Activated naive CD8-positive, alpha-beta T cell (primary cell): Measurements from ENCODE around the gene LRRC19.

Experiments used
- H3K27ac Mint-ChIP-seq: one replicate; pipeline ENCODE4 v1.8.0; 2021; ENCODE audit warnings: mixed read lengths
- H3K27me3 Mint-ChIP-seq: one replicate; pipeline ENCODE4 v1.8.0; 2021; ENCODE audit warnings: mixed read lengths
- H3K36me3 Mint-ChIP-seq: one replicate; pipeline ENCODE4 v1.8.0; 2021; ENCODE audit warnings: mixed read lengths
- H3K4me1 Mint-ChIP-seq: one replicate; pipeline ENCODE4 v1.8.0; 2021; ENCODE audit warnings: low read depth, mixed read lengths
- H3K4me3 Mint-ChIP-seq: one replicate; pipeline ENCODE4 v1.8.0; 2021; ENCODE audit warnings: mild to moderate bottlenecking, mixed read lengths
- H3K9me3 Mint-ChIP-seq: one replicate; pipeline ENCODE4 v1.8.0; 2021; ENCODE audit warnings: low read depth, mixed read lengths

The LRRC19 gene, protein sequence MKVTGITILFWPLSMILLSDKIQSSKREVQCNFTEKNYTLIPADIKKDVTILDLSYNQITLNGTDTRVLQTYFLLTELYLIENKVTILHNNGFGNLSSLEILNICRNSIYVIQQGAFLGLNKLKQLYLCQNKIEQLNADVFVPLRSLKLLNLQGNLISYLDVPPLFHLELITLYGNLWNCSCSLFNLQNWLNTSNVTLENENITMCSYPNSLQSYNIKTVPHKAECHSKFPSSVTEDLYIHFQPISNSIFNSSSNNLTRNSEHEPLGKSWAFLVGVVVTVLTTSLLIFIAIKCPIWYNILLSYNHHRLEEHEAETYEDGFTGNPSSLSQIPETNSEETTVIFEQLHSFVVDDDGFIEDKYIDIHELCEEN

DNA sequence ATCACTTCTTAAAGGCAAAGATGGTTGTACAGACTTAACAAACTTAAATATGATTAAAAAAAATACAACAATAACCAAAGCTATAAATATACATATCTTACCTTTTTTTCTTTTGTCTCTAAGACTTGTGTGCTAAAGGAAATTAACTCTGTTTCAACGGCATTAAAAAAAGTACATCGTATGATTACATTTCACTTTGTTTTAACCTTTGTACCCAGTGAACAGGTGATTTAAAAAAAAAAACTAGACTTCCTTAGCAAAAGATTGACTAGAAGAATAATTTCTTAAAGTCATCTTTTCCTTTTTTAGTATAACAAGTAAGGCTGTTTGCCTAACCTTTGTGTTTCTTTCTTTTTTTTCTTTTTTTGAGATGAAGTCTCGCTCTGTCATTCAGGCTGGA lies at the start of gene LRRC19:
Gene LRRC19 (minus strand): TSS at position 182 of the 400 bp plus-strand sequence. CDS start 5,978 bp downstream, outside the sequence.
- Mint-ChIP-seq H3K36me3 (peaks cover 5% of the 10 kb centered on the region), H3K27me3 (no peaks in the 10 kb centered on the region), H3K27ac (no peak within 1 kb of the TSS), H3K4me3 (no peak within 1 kb of the TSS), H3K4me1 (no peaks in the 10 kb centered on the region), H3K9me3 (no peaks in the 10 kb centered on the region)

DNA sequence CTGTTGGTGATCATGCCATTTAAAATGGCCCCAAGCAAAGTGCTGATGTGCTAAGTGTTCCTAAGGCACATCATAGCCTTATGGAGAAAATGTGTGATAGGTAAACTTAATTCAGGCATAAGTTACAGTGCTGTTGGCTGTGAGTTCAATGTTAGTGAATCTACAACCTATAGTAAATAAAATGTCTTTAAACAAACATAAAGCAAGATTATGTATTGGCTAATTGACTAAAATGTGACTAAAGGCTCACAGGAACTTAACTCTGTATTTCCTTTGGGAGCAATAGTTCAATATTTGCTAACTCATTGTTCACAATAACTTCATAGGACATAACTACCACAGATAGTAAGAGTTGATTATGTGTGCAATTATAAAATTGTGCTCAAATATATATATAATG lies 49.4 kb upstream of the LRRC19 start:
- Mint-ChIP-seq H3K9me3 (no peaks in the 10 kb centered on the region), H3K36me3 (peaks cover 14% of the 10 kb centered on the region), H3K4me1 (no peaks in the 10 kb centered on the region)

DNA sequence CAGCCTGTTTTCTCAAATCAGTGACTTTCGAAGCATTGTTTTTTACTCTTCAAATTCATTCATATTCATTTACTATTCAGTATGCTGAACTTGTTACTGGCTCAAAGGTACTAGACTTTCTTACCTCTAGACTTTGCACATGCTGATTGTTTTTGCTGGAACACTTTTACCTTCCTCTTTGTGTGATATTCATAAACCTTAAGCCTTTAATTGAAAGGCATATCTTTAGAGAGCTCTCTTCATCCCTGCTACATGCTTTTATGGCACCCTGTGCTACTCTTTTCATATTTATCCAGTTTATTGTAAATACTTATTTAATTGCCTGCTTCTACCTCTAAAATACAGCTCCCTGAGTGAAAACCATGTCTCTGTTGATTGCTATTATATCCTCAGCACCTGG lies 48.7 kb upstream of the LRRC19 start:
- Mint-ChIP-seq H3K36me3 (peaks cover 11% of the 10 kb centered on the region), H3K27ac (no peak overlapping the region), H3K9me3 (no peaks in the 10 kb centered on the region), H3K4me1 (no peaks in the 10 kb centered on the region), H3K4me3 (no peak overlapping the region), H3K27me3 (no peaks in the 10 kb centered on the region)

More for the DNA sequence above, 49.4 kb upstream of the LRRC19 start:
- H3K27ac Mint-ChIP-seq = no peak overlapping the region
- no peak overlapping the region for H3K4me3 Mint-ChIP-seq
- no peaks in the 10 kb centered on the region for H3K27me3 Mint-ChIP-seq

DNA sequence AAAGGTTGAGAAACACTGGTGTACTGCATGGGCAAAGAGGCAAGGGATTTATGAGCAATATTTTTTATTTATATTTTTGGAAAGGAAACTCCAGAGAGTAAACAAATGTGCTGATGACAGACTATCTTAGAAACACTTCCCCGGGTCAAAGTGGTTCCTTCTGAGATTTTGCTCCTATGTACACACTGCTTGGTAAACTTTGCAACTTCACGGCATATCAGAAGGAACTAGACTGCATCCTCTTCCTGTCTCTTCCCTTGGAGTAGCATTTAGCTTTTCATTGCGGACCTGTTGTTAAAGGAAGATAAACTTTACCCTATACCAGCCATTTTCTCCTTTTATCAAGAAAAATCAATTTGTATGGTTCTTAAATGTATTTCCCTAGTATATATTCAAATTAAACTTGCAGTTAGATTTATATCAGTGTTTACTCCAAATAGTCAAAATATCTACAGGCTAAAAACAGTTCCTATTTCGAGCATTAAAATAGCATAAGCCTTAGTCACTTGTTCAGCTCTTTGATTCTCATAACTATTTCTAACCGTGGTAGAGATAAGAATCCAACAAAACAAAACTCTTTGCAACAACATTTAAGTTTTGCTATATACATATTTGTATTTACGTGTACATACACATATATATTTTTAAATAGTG lies 48.0 kb upstream of the LRRC19 start:
- no peaks in the 10 kb centered on the region for H3K9me3 Mint-ChIP-seq
- H3K36me3 Mint-ChIP-seq = peaks cover 9% of the 10 kb centered on the region
- no peak overlapping the region for H3K4me3 Mint-ChIP-seq

DNA sequence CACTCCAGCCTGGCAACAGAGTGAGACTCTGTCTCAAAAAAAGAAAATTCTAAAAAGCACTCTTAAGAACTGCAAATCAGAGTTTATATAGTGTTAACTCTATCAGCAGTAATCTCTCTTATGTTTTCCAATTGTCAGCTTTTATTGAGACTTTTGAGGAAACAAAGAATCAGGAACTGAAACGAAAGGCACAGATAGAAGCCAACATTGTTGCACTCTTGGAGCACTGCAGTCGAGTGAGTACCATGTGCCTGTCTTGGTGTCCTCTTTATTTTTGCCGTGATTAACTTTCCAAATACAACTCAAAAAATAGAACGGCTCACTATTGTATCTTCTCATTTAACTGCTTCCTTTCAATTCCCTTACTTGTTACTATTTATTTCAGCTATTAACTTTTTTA lies 41.7 kb upstream of the LRRC19 start:
- H3K27ac Mint-ChIP-seq = no peak overlapping the region
- no peaks in the 10 kb centered on the region for H3K4me1 Mint-ChIP-seq
- peaks cover 13% of the 10 kb centered on the region for H3K36me3 Mint-ChIP-seq
- no peaks in the 10 kb centered on the region for H3K27me3 Mint-ChIP-seq
- no peak overlapping the region for H3K4me3 Mint-ChIP-seq
- no peaks in the 10 kb centered on the region for H3K9me3 Mint-ChIP-seq

More for the DNA sequence above, 48.0 kb upstream of the LRRC19 start:
- Mint-ChIP-seq H3K27ac (no peak overlapping the region), H3K27me3 (no peaks in the 10 kb centered on the region), H3K4me1 (no peaks in the 10 kb centered on the region)

DNA sequence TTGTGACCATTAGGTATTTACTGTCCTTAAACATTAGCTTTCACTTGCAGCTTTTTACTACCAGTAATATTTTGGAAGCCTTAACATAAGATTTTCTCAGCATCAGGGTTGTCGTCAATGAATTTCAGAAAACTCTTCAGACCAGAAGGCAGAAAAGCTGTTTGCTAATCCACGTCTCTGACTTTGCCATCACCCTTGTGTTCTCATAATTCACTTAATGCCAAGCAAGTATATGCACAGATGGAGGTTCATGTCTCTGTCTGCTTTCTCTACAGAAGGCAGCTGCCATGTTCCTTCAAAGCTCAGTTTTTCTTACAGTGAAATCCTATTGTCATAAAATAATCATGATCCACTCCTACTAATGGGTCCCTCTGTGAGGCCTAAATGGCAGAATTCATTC lies 37.7 kb upstream of the LRRC19 start:
- Mint-ChIP-seq H3K9me3 (no peaks in the 10 kb centered on the region), H3K36me3 (peaks cover 10% of the 10 kb centered on the region), H3K27me3 (no peaks in the 10 kb centered on the region), H3K4me3 (no peak overlapping the region), H3K27ac (no peak overlapping the region), H3K4me1 (no peaks in the 10 kb centered on the region)

DNA sequence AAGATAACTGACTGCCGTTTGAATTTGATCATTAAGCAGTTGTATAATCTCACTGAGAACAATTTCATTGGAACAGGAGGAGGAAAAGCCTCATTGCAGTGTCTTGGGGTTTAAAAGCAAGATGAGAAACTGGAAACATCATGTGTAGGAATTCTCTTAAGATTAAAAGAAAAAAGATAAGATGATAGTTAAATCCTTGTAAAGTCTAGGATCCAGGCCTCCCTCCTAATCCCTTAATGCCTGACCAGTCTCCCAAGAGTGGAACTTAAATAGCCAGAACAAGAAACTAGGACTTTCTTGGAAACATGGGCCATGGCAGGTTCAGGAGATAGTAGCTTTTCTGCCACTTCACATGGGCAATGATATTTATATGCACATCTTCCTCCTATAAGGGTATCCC lies 37.0 kb upstream of the LRRC19 start:
- Mint-ChIP-seq H3K27ac (no peak overlapping the region), H3K9me3 (no peaks in the 10 kb centered on the region), H3K27me3 (no peaks in the 10 kb centered on the region), H3K4me3 (no peak overlapping the region), H3K4me1 (no peaks in the 10 kb centered on the region), H3K36me3 (peaks cover 16% of the 10 kb centered on the region)

DNA sequence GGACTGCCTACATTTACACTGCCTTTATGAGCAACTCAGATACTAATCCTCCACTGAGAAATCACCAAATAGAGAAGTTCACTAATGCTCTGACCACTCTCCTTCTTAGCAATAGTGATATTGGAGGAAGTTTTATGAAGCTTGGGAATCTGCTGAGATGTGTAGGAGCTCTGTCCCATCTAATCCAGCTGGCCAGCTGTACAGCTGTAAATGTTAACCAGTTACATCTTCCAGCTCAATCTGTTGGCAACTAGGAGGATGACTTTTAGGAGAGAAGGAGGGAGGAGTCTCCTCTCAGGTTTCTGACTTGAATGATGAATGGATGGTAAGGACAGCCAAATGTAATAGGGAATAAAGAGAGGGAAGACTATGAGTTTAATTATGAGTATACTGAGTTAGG lies 36.3 kb upstream of the LRRC19 start:
- Mint-ChIP-seq H3K27me3 (no peaks in the 10 kb centered on the region), H3K4me1 (no peaks in the 10 kb centered on the region), H3K27ac (no peak overlapping the region), H3K4me3 (no peak overlapping the region), H3K9me3 (no peaks in the 10 kb centered on the region), H3K36me3 (peaks cover 19% of the 10 kb centered on the region)

DNA sequence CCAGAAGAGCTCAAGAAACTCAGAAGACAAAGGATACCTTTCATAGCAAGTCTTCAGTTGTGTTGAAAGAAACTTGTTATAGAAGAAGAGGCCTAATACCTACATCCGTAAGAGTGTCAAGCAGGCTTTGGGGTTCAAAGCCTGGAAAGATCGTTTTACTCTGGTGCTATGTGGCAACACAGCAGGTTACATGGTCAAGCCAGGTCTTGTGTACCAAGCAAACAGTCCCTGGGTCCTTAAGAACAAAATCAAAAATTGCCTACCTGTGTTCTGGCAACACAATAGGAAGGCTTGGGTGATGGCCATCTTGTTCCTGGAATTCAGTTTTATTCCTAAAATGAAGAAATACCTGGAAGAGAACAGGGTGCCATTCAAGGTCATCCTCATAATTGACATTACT lies 32.0 kb upstream of the LRRC19 start:
- H3K4me1 Mint-ChIP-seq = no peaks in the 10 kb centered on the region
- no peaks in the 10 kb centered on the region for H3K9me3 Mint-ChIP-seq
- no peak overlapping the region for H3K27ac Mint-ChIP-seq
- no peak overlapping the region for H3K4me3 Mint-ChIP-seq
- peaks cover 20% of the 10 kb centered on the region for H3K36me3 Mint-ChIP-seq
- H3K27me3 Mint-ChIP-seq = no peaks in the 10 kb centered on the region

DNA sequence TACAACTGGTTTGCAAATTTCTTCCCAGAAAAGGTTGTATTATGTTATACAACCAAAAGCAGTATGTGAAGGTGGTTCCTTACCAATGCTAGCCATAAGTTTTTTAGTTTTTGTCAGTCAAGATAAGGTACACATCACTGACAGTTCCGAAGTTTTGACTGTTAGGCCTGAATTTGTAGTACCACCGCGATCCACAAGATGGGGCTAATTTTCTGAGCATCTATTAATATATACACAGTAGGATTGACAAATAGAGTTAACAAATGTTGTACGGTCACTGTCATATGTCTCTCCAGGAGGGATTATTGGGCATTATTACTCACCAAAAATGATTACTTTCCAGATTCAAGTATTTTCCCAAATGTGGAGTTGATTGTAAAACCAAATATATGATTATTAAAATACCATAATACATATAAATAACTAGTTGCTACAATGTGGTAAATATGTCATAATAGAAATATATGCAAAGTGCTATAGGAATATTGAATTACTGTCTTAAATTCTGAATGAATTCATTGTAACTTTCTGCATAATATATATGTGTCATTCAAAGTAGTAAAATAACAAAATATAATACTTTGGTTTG lies 28.4 kb upstream of the LRRC19 start:
- no peak overlapping the region for H3K27ac Mint-ChIP-seq
- H3K36me3 Mint-ChIP-seq = peaks cover 14% of the 10 kb centered on the region
- H3K4me3 Mint-ChIP-seq = no peak overlapping the region
- H3K27me3 Mint-ChIP-seq = no peaks in the 10 kb centered on the region
- H3K4me1 Mint-ChIP-seq = no peaks in the 10 kb centered on the region
- no peaks in the 10 kb centered on the region for H3K9me3 Mint-ChIP-seq

DNA sequence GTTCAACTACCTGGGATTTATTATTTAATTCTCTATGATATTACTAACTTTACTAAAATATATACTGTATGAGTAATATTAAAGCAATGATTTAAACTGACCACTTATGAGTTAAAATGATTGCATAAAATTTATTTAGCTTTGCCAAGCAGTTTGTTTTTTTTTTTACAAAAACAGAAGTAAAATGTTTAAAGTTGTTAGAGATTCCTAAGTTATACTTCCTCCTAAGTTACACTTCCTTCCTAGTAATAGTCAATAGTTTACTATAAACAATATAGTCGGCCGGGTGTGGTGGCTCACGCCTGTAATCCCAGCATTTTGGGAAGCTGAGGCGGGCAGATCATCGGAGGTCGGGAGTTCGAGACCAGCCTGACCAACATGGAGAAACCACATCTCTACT lies 23.7 kb upstream of the LRRC19 start:
- no peaks in the 10 kb centered on the region for H3K9me3 Mint-ChIP-seq
- H3K27me3 Mint-ChIP-seq = no peaks in the 10 kb centered on the region
- H3K36me3 Mint-ChIP-seq = peaks cover 12% of the 10 kb centered on the region
- no peak overlapping the region for H3K27ac Mint-ChIP-seq
- H3K4me3 Mint-ChIP-seq = no peak overlapping the region
- no peaks in the 10 kb centered on the region for H3K4me1 Mint-ChIP-seq

DNA sequence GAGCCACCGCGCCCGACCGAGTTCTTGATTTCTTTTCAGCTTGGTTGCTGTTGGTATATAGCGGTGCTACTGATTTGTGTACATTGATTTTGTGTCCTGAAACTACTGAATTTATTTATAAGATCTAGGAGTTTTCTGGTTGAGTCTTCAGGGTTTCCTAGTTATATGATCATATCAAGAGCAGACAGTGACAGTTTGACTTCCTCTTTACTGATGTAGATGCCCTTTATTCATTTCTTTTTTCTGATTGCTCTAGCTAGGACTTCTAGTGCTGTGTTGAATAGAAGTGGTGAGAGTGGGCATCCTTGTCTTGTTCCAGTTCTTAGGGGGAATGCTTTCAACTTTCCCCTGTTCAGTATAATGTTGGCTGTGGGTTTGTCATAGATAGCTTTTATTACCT lies 17.4 kb upstream of the LRRC19 start:
- no peaks in the 10 kb centered on the region for H3K4me1 Mint-ChIP-seq
- peaks cover 30% of the 10 kb centered on the region for H3K36me3 Mint-ChIP-seq
- H3K4me3 Mint-ChIP-seq = no peak overlapping the region
- H3K27ac Mint-ChIP-seq = no peak overlapping the region
- no peaks in the 10 kb centered on the region for H3K27me3 Mint-ChIP-seq
- no peaks in the 10 kb centered on the region for H3K9me3 Mint-ChIP-seq

DNA sequence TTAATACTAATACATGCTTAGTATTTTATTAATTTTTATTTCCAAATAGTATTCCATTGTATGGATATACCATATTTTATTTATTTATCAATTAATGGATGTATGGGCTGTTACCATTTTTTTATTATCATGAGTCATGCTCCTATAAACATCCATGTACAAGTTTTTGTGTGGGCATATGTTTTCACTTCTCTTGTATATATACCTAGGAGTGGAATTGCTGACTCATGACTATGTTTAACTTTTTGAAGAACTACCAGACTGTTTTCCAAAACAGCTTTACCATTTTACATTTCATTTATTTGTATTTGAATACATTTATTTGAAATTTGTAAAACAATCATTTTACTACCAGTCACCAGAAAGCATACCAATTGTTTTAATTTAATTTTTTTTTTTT lies 14.1 kb upstream of the LRRC19 start:
- Mint-ChIP-seq H3K4me1 (no peaks in the 10 kb centered on the region), H3K27ac (no peak overlapping the region), H3K36me3 (peaks cover 28% of the 10 kb centered on the region), H3K9me3 (no peaks in the 10 kb centered on the region), H3K4me3 (no peak overlapping the region), H3K27me3 (no peaks in the 10 kb centered on the region)

DNA sequence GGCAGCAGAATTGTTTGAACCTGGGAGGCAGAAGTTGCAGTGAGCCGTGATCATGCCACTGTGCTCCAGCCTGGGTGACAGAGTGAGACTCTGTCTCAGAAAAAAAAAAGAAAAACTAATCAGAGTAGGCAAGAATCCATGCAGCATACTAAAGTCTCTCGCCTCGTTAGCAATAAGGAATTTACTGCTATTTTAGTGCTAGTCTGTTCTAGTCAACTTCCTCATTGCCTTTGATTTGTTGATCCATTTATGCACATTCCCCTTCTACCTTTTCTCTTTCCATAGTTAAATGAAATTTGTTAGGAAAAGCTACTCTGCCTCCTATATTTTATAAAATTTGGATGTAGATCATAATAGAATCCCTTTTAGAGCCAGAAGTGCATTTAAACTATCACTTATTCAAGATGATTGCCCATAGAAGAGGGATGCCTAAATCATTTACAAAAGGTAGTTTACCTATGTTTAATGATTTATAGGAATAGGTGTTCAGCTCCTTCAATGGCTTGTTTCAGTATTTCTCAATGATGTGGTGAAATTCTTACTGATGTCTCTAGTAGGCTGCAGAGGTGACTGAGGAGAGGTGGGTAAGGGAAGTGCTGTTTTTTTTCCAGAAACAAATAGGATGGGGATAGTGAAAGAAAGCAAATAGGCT lies 1.9 kb downstream of the LRRC19 start:
- no peaks in the 10 kb centered on the region for H3K27me3 Mint-ChIP-seq
- H3K4me1 Mint-ChIP-seq = no peaks in the 10 kb centered on the region
- no peak overlapping the region for H3K4me3 Mint-ChIP-seq
- no peaks in the 10 kb centered on the region for H3K9me3 Mint-ChIP-seq
- no peak overlapping the region for H3K27ac Mint-ChIP-seq
- peaks cover 5% of the 10 kb centered on the region for H3K36me3 Mint-ChIP-seq

DNA sequence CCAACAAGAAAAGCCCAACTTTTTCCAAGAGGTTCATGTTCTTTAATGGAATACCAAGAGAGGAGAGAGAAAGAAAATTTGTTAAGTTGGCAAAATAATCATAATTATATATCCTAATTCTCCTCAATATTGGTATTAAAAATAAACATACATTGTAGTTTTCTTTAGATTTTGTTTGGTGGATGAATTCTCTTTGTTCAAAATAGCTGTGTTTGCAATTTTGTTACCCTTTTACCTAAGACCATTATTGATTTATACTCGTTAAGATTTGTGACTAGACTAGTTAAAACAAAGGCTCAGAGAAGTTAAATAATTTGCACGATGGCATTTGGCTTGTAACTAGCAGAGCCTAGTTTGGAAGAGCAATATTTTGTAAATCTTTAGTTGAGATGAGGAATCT lies 9.7 kb downstream of the LRRC19 start:
- H3K9me3 Mint-ChIP-seq = no peaks in the 10 kb centered on the region
- H3K4me3 Mint-ChIP-seq = no peak overlapping the region
- H3K4me1 Mint-ChIP-seq = no peaks in the 10 kb centered on the region
- H3K36me3 Mint-ChIP-seq = peaks cover 2% of the 10 kb centered on the region
- no peak overlapping the region for H3K27ac Mint-ChIP-seq
- no peaks in the 10 kb centered on the region for H3K27me3 Mint-ChIP-seq
